Measurements from ENCODE around the gene ADAMTS2. TPM values are rescaled to one million over a fixed set of nuclear protein-coding genes. Genes with fewer than 3 reads are reported as not detected.

Gene ADAMTS2
- total and polyA plus RNA-seq, 2 donors (not counting 3 experiments of a cell fraction or from before 2014, with no cell fraction given) = not detected

GRCh38 chr5:179171251-179171815, 173.9 kb downstream of the ADAMTS2 start:
- no peak for DNase-seq (ENCODE audit: low read depth, low spot score)
- H3K9ac ChIP-seq (replicated peaks; ENCODE audit: extremely low read depth, insufficient read depth, low read length) = no peak overlapping the region
- H3K27ac ChIP-seq (ENCODE audit: insufficient read depth, low read depth, low read length) = no peak overlapping the region
- ChIA-PET CTCF (no interaction called here), POLR2A (no interaction called here)
- TF ChIP-seq MYC (IDR thresholded peaks at IDR 0.05; ENCODE audit: low read depth, low read length) (no peak), JUN (IDR thresholded peaks at IDR 0.05; ENCODE audit: borderline replicate concordance, insufficient read depth, insufficient read length, low read depth) (no peak), POLR2AphosphoS5 (IDR thresholded peaks at IDR 0.05; ENCODE audit: insufficient read depth, low read depth, low read length) (no peak), GATA2 (IDR thresholded peaks at IDR 0.05; ENCODE audit: insufficient read depth, insufficient read length, low read depth, low read length) (no peak), EZH2 (IDR thresholded peaks at IDR 0.05; ENCODE audit: borderline replicate concordance, low read depth, low read length, severe bottlenecking) (no peak), MAX (IDR thresholded peaks at IDR 0.05; ENCODE audit: insufficient read depth, insufficient read length) (no peak), CTCF (IDR thresholded peaks at IDR 0.05; ENCODE audit: extremely low read depth in 1 of 2, insufficient read depth in 1 of 2, low read depth in 1 of 2, low read length in 2 of 2) (no peak), POLR2A (IDR thresholded peaks at IDR 0.05; ENCODE audit: low read depth, low read length) (no peak), FOS (IDR thresholded peaks at IDR 0.05; ENCODE audit: borderline replicate concordance, insufficient read depth, low read length) (no peak)
- H3K9me3 ChIP-seq (replicated peaks; ENCODE audit: control insufficient read depth, insufficient read depth, low read length) = no peaks in the 10 kb centered on the region
- H3K79me2 ChIP-seq (ENCODE audit: control insufficient read depth, insufficient read depth, low read length) = no peaks in the 10 kb centered on the region
- intact Hi-C loops (cut with micrococcal nuclease) = no loop called here
- H4K20me1 ChIP-seq (replicated peaks; ENCODE audit: control insufficient read depth, extremely low read depth, insufficient read depth, low read length) = no peaks in the 10 kb centered on the region
- FAIRE-seq = no peak
- H3K9me1 ChIP-seq (replicated peaks; ENCODE audit: control insufficient read depth, extremely low read depth, insufficient read depth, low read length) = no peaks in the 10 kb centered on the region
- no peaks in the 10 kb centered on the region for H3K27me3 ChIP-seq (ENCODE audit: control insufficient read depth in 2 of 2, insufficient read depth in 2 of 2, low read length in 2 of 2)
- no peak overlapping the region for H3K4me2 ChIP-seq (ENCODE audit: insufficient read depth, low read length)
- no TSS peak for BruUV-seq (replicated peaks)
- no peaks in the 10 kb centered on the region for H3K4me1 ChIP-seq (ENCODE audit: control insufficient read depth, extremely low read depth, insufficient read depth, low read length)
- no peaks in the 10 kb centered on the region for H3K36me3 ChIP-seq (ENCODE audit: control insufficient read depth in 2 of 2, extremely low read depth in 1 of 2, insufficient read depth in 2 of 2, low read length in 2 of 2)
- dilution Hi-C loops (cut with MboI; ENCODE audit: extremely low pct_ligation_motif_present, low sequenced_read_pairs) = no loop called here
- H2AFZ ChIP-seq (ENCODE audit: low read depth, low read length) = no peak overlapping the region
- H3K4me3 ChIP-seq (replicated peaks in 1 of 3; ENCODE audit: insufficient read depth in 1 of 3, low read depth in 1 of 3, low read length in 3 of 3) = no peak overlapping the region
